ENCODE data around the gene HBG1. TPM values are rescaled to one million over a fixed set of nuclear protein-coding genes. Genes with fewer than 3 reads are reported as not detected.

HBG1 gene
- total RNA-seq, 4 donors from 2014 or later = not detected

DNA sequence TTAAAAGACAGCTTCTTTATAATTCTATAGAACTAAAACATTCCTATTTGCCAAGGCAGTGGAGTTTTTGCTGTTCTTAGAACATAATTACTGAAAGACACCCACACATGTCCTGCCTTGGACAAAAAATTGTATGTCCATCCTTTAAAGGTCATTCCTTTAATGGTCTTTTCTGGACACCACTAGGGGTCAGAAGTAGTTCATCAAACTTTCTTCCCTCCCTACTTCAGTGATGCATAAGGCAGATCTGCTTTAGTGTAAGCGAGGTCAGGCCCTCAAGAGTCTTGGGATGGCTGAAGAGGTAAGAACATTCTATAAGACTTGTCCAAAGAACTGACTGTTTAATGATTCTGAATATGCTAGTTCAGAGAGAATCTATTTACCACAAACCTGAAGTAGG lies 44.9 kb downstream of the HBG1 start:
- DNase-seq (no peak), ATAC-seq (no peak)
- Histone ChIP-seq H3K9me3 (no peaks in the 10 kb centered on the region), H3K27me3 (no peaks in the 10 kb centered on the region), H3K4me1 (no peaks in the 10 kb centered on the region), H3K27ac (no peak overlapping the region), H3K36me3 (no peaks in the 10 kb centered on the region), H3K4me3 (no peak overlapping the region)
- in situ Hi-C loops (cut with MboI; ENCODE audit: low sequenced_read_pairs in 4 of 4) = no loop called here
- TF ChIP-seq CTCF (IDR thresholded peaks at IDR 0.05 in 4 of 5, conservative IDR thresholded peaks at IDR 0.05 in 1 of 5) (no peak), POLR2A (IDR thresholded peaks at IDR 0.05) (no peak)
- intact Hi-C loops (cut with DNase I; ENCODE audit: low total_unique reads) = no loop called here

GRCh38 chr11:5203366-5203765 lies 46.3 kb downstream of the HBG1 start:
- Histone ChIP-seq H3K27me3 (no peaks in the 10 kb centered on the region), H3K27ac (no peak overlapping the region), H3K9me3 (no peaks in the 10 kb centered on the region), H3K36me3 (no peaks in the 10 kb centered on the region), H3K4me3 (no peak overlapping the region), H3K4me1 (no peaks in the 10 kb centered on the region)
- intact Hi-C loops (cut with DNase I; ENCODE audit: low total_unique reads) (no loop called here), in situ Hi-C loops (cut with MboI; ENCODE audit: low sequenced_read_pairs in 4 of 4) (no loop called here)
- no peak for TF ChIP-seq POLR2A (IDR thresholded peaks at IDR 0.05)
- no peak for TF ChIP-seq CTCF (IDR thresholded peaks at IDR 0.05 in 4 of 5, conservative IDR thresholded peaks at IDR 0.05 in 1 of 5)
- ATAC-seq (no peak), DNase-seq (no peak)

DNA sequence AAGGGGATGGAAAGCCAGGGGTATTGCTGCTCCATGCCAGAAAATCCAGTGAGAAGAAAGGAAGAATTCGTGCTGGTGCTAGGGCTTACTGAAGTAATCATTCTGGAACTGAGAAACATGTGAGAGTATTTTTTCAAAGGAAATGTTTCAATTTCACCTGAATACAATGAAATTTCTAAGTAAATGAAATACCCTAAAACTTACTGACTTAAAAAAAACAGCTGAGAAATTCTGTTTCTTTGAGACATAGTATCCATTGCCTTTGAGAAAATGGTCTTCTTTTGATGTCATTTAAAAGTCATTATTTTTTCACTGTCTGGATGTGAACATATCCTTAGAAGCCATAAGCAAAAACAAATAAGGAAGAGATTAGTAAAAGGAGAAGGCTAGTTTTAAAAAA lies 49.1 kb downstream of the HBG1 start, which contains the start of gene OR51V1:
TSS of gene OR51V1 (minus strand) at position 101 of the 400 bp plus-strand sequence. CDS start at position 101, 0 bp downstream.
- H3K4me3 ChIP-seq = no peak within 1 kb of the TSS
- DNase-seq (no peak), ATAC-seq (no peak)
- H3K9me3 ChIP-seq = no peaks in the 10 kb centered on the region
- no peak within 1 kb of the TSS for H3K27ac ChIP-seq
- no peaks in the 10 kb centered on the region for H3K4me1 ChIP-seq
- intact Hi-C loops (cut with DNase I; ENCODE audit: low total_unique reads) (no loop called here), in situ Hi-C loops (cut with MboI; ENCODE audit: low sequenced_read_pairs in 4 of 4) (no loop called here)
- no peaks in the 10 kb centered on the region for H3K27me3 ChIP-seq
- TF ChIP-seq CTCF (IDR thresholded peaks at IDR 0.05 in 4 of 5, conservative IDR thresholded peaks at IDR 0.05 in 1 of 5) (no peak), POLR2A (IDR thresholded peaks at IDR 0.05) (no peak)
- no peaks in the 10 kb centered on the region for H3K36me3 ChIP-seq

GRCh38 chr11:5198285-5198684 lies 51.4 kb downstream of the HBG1 start:
- Histone ChIP-seq H3K36me3 (no peaks in the 10 kb centered on the region), H3K9me3 (no peaks in the 10 kb centered on the region), H3K4me1 (no peaks in the 10 kb centered on the region), H3K4me3 (no peak overlapping the region), H3K27me3 (no peaks in the 10 kb centered on the region), H3K27ac (no peak overlapping the region)
- no peak for TF ChIP-seq CTCF (IDR thresholded peaks at IDR 0.05 in 4 of 5, conservative IDR thresholded peaks at IDR 0.05 in 1 of 5)
- TF ChIP-seq POLR2A (IDR thresholded peaks at IDR 0.05) = no peak
- in situ Hi-C loops (cut with MboI; ENCODE audit: low sequenced_read_pairs in 4 of 4) = no loop called here
- intact Hi-C loops (cut with DNase I; ENCODE audit: low total_unique reads) = no loop called here
- DNase-seq = no peak
- no peak for ATAC-seq

Other genes starting within 250 kb of the HBG1 start
- gene OR52J3, start 203.3 kb downstream of the HBG1 start, total RNA-seq = not detected
- not detected for gene OR52E2, start 190.2 kb downstream of the HBG1 start, total RNA-seq
- not detected for gene OR52E1, start 180.3 kb downstream of the HBG1 start, total RNA-seq
- gene OR52A5, start 111.5 kb downstream of the HBG1 start, total RNA-seq = not detected
- gene OR52A1, start 95.1 kb downstream of the HBG1 start, total RNA-seq = not detected
- gene OR51V1, start 49.2 kb downstream of the HBG1 start, total RNA-seq = not detected
- 100 to 1,000 TPM in 1 of 4 donors, 10 to 100 TPM in 2, 1 to 10 TPM in 1; 7.9 to 229 (median 35.3) TPM for gene HBB, start 22.8 kb downstream of the HBG1 start, total RNA-seq
- gene HBD, start 15.4 kb downstream of the HBG1 start, total RNA-seq = not detected
- not detected for gene HBG2, start 4.9 kb upstream of the HBG1 start, total RNA-seq
- gene HBE1, start 20.1 kb upstream of the HBG1 start, total RNA-seq = not detected
- not detected for gene OR51B4, start 52.1 kb upstream of the HBG1 start, total RNA-seq
- gene OR51B2, start 74.4 kb upstream of the HBG1 start, total RNA-seq = not detected
- not detected for gene OR51B5, start 93.7 kb upstream of the HBG1 start, total RNA-seq
- not detected for gene OR51B6, start 101.7 kb upstream of the HBG1 start, total RNA-seq
- gene OR51M1, start 134.0 kb upstream of the HBG1 start, total RNA-seq = not detected
- gene OR51Q1, start 172.3 kb upstream of the HBG1 start, total RNA-seq = not detected
- gene OR51I1, start 191.7 kb upstream of the HBG1 start, total RNA-seq = not detected
- not detected for gene OR51I2, start 199.5 kb upstream of the HBG1 start, total RNA-seq
- not detected for gene OR52D1, start 238.8 kb upstream of the HBG1 start, total RNA-seq

Measured in gastrocnemius medialis (tissue), 4 donors.